Measurements from ENCODE around the gene ZNF568.

- TF ChIP-seq CTCF (IDR thresholded peaks at IDR 0.05) (no peak), POLR2A (IDR thresholded peaks at IDR 0.05) (no peak), POLR2AphosphoS5 (IDR thresholded peaks at IDR 0.05; ENCODE audit: insufficient read depth in 1 of 2, low read depth in 1 of 2) (no peak)
Measured at GRCh38 chr19:36973844-36974195, 57.7 kb downstream of the ZNF568 start.
